NCI-H2227 treated with DMSO at 0.1 percent for 48 hours (cell line): Measurements from ENCODE around the gene KLHDC7B.
"Not testable (repeated sequence)": the region's sequence is repeated elsewhere in the genome, so short reads cannot be mapped to it uniquely, and the experiment has no call there.

ENCODE experiments used
- DNase-seq: peaks from one replicate; lab custom pipeline; 2025; lab: John Stamatoyannopoulos, UW

Gene KLHDC7B

DNA sequence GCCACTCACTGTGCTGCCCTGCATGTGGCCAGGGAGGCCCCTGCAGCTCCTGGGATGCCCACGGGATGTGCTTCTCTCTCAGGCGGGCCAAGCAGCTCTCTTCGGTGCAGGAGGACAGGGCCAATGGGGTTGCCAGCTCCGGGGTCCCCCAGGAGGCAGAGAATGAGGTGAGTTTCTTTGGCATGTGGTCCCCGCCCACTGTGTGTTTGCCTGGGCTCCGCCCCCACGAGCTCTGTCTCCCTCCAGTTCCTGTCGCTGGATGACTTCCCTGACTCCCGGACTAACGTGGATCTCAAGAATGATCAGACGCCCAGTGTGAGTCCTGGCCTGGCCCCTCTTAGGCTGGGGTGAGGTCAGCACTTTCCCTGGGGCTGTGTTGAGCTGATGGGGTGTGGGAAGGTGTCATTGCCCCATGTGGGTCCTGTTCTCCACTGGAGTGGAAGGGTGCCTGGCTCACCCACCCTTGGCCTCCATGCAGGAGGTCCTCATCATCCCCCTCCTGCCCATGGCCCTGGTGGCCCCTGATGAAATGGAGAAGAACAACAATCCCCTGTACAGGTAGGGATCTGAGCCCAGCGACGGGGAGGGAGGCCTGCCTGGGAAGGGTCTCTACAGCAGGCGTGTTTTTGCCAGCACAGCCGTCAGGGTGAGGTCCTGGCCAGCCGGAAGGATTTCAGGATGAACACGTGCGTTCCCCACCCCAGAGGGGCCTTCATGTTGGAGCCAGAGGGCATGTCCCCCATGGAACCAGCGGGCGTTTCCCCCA is 28.0 kb upstream of the KLHDC7B start:
- no peak for DNase-seq

DNA sequence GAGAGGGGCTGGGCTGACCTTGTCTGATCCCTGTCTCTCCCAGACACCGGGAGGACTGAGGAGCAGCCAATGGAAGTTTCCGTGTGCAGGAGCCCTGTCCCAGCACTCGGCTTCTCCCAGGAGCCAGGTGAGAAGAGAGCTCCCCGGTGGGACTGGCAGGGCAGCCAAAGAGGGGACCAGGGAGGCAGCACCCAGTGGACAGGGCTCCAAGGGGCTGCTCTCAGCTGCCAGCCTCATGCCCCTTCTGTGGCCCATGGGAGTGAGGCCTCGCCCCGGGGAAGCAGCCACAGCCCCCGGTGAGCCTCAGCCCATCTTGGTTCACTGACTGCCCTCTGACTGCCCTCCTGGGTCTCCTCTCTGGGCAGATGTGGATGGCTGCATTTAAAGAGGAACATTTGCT is 27.1 kb upstream of the KLHDC7B start:
- no peak for DNase-seq

DNA sequence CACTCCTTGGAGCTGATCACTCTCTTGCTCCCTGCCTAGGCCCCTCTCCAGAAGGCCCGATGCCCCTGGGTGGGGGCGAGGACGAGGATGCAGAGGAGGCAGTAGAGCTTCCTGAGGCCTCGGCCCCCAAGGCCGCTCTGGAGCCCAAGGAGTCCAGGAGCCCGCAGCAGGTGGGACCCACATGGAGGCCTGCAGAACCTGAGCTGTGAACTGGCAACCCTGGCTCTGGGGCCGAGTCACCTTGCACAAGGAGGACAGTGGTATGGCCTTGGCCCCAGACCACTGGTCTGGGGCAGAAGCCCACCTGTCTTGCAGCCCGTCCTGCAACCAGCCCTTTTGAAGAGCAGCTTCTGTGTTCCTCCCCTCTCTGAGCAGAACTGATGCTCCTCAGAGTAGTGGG is 26.5 kb upstream of the KLHDC7B start:
- DNase-seq: no peak

DNA sequence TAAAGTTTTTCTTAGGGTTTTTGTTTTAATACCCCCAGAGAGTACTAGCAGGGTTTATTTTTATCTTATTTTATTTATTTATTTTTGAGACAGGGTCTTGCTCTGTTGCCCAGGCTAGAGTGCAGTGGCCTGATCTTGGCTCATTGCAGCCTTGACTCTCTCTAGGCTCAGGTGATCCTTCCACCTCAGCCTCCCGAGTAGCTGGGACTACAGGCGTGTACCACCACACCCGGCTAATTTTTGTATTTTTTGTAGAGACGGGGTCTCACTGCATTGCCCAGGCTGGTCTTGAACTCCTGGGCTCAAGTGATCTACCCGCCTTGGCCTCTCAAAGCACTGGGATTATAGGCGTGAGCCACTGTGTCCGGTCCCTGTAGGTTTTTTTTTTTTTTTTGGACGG is 25.5 kb upstream of the KLHDC7B start:
- not testable (repeated sequence) for DNase-seq

- DNase-seq: no peak
Observed at GRCh38 chr22:50520826-50521453, 24.8 kb upstream of the KLHDC7B start.

DNA sequence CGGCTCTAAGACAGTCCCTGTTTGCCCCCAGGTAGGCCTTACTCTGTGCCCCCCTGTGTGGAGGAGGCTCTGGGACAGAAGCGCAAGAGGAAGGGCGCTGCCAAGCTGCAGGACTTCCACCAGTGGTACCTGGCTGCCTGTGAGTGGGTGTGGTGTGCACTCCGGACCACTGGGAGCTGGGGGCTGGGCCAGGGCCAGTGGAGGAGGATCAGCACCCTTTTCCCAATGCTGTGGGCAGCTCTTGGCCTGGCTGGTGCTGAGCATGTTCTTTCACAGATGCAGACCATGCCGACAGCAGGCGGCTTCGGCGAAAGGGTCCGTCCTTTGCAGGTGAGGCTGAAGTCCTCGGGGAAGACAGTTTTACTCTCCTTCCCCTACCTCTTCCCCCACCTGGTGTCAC is 24.0 kb upstream of the KLHDC7B start:
- DNase-seq: no peak

DNA sequence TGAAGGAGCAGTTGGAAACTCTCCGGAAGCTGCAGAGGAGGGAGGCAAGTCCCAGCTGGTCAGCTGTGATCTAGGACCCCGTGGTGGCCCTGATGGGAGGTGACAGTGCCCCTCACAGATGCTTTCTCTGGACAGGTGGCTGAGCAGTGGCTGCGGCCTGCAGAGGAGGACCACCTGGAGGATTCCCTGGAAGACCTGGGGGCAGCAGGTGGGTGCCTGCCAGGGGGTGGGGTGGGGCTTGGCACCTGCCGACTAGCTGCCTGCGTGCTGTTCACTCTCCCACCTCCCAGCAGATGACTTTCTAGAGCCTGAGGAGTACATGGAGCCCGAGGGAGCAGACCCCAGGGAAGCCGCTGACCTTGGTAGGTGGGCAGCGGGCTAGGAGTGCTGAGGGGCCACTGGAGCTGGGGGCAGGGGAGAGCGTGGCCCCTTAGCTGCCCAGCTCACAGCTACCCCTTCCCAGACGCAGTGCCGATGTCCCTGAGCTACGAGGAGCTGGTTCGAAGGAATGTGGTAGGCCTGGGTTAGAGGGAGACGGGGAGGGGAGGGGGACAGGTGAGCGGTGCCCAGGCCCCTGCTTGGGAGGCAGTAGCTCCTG is 23.4 kb upstream of the KLHDC7B start:
- no peak for DNase-seq

DNA sequence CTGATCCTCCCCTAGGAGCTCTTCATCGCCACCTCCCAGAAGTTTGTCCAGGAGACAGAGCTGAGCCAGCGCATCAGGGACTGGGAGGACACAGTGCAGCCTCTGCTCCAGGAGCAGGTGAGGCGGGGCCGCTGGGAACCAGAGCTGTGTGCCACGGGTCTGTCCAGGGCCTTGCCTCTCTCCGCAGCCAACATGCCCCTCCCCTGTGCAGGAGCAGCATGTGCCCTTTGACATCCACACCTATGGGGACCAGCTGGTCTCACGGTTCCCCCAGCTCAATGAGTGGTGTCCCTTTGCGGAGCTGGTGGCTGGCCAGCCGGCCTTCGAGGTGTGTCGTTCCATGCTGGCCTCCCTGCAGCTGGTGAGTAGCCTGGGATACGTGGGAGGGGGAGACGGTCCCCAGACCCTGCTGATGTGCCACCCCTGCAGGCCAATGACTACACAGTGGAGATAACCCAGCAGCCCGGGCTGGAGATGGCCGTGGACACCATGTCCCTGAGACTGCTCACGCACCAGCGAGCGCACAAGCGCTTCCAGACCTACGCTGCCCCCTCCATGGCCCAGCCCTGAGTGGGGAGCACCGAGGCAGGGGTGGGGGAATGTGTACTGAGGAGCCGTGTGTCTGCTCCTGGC is 22.8 kb upstream of the KLHDC7B start:
- no peak for DNase-seq

DNA sequence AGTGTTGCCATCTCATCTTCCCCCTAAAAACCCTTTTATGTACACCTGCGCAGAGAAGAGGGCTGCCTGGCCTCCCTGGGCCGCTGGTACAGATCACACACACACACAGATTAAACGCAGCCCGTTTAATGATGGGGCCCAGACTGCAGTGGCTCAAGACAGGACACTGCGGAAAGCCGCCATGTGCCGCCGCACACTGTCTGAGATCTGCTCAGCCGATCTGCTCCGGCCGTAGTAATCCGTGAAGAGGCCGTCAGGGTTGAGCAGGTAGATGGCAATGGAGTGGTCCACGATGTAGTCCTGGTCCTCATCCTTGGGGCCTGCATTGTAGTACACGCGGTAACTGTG is 22.3 kb upstream of the KLHDC7B start:
- DNase-seq: no peak

DNA sequence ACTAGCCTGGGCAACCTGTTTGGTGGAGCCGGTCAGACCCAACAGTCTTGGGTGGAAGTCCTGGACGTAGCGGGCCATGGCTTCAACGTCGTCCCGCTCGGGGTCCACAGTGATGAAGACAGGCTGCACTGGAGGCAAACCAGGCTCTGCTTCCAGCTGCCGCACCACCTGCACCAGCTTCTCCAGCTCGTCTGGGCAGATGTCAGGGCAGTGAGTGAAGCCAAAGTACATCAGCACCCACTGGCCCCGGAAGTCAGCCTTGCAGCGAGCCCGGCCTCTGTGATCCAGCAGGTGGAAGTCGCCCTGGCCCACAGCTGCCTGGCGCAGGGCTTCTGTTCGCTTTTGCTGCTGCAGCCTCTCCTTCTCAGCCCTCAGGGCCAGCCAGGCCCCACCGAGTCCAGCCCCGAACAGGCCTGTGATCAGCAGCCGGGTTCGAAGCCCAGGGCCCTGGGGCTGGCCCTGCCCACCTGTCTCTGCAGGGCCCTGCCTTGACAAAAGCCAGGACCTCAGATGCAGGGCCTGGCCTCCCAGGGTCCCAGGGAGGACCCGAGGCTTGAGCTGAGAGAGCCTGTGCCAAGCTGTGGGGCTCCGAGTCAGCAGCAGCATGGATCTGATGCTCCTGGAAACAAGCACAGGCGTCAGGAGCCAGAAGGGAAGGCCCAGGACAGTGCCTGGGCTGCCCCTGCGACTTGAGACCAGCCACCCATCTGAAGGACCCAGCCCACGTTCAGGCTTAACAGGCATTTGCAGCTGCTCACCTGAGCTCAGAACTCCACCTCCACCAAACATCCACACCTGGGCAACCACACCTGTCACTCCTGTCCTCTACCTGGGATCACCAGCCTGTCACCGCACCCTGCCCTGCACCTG is 21.7 kb upstream of the KLHDC7B start:
- no peak for DNase-seq

DNA sequence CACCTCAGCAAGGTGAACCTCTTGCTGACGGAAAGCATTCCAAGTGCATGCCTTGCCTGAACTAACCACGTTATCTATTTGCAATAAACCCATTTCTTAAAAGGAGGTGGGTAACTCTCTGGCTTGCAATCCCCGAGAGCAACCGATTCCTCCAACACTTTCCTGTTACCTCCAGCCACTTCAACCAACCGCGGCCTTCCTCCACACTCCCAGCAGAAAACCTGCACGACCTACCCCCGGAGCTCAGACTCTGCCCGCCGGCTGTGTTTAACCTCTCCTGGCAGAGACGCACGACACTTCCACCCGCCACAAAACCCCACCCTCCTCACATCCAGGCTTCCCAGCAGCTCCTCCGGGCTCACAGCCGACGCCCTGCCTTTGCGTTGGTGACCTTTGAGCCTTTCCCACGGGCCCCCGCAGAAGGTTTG is 21.0 kb upstream of the KLHDC7B start:
- DNase-seq: peak; percentile 31

DNA sequence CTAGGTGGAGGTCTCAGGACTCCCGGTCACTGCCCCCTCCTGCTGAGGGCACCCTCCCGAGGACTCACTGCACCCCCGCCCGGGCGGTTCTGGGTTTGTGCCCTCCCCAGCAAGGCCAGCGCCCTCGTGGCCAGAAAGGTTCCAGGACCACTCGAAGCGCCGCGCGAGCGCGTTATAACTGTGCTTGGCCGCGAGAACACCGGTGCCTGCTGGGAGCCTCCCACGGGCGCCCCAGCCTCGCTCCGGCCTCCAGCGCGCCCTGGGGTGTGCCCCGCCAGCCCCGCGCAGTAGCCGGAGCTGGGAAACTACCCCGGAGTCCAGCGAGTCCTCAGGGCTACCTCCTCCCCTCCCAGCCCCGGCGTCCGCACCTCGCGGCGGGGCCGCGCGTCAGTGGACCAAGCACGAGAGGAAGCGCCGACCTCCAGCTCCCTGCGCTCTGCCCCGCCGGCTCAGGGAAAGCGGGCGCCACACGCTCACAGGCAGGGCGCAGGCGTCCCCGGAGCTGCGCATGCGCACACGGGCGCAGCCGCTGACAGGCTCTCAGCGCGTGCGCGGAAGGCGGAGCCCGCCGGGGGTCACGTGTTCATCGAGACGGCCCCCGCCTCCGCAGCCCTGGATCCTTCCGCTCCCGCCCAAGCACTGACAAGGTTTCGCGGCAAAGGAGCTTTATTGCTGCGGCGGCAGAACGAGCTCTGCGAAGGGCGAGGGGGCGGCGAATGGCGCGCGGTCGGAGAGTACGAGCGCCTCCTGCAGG is 20.4 kb upstream of the KLHDC7B start, which contains the start of gene SCO2:
TSS of gene SCO2 (minus strand) at position 495 of the 754 bp plus-strand sequence. CDS start 1,187 bp downstream, outside the sequence.
- peak; percentile 85 for DNase-seq

- no peak for DNase-seq
Observed at GRCh38 chr22:50525858-50526107, 19.9 kb upstream of the KLHDC7B start.

DNA sequence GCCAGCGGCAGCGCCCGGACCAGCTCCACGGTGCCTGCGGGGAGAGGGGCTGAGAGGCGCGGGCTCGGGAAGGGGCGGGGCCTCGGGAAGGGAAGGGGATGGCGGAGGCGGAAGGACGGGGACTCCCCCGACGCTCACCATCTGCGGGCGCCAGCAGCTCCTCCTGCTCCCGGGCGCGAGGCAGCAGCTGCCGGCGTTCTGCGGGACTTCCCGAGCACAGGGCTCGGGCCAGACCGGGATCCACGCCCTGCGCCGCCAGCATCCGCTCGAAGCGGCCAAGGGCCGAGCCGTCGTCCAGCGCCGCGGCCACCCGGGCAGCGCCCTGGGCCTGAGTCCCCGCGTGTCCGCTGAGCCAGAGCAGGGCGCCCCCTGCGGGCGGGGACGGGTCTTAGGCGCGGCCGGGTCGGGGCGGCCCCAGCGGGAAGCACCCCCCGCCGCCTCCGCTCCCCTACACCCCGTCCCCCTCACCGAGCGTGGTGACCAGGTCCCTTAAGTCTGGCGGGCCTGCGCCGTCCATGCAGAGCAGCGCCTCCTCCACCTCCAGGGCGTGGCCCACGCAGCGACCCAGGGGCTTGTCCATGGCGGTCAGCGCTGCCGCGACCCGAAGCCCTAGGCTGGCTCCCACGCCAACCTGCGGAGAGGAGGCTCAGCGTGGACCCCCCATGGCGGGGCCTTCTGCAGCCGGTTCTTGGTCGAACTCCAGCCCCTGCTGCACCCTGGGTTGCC is 19.4 kb upstream of the KLHDC7B start:
- peak; percentile 38 for DNase-seq

GRCh38 chr22:50526834-50527801 is 18.6 kb upstream of the KLHDC7B start:
- DNase-seq: no peak

GRCh38 chr22:50527921-50528681 is 17.6 kb upstream of the KLHDC7B start:
- DNase-seq: no peak

- no peak for DNase-seq
Observed at GRCh38 chr22:50528682-50529415, 16.9 kb upstream of the KLHDC7B start.

GRCh38 chr22:50529416-50529896 is 16.2 kb upstream of the KLHDC7B start:
- DNase-seq: no peak
